HepG2 (cell line): ENCODE data around the gene LTBR. TPM values are rescaled to one million over a fixed set of nuclear protein-coding genes. Genes with fewer than 3 reads are reported as not detected.

ENCODE experiments used
- ATAC-seq: fragments of 200-7000 bp; cut with Tn5 transposase; 3 replicates; pipeline ENCODE4 v1.9.1; 2020; ENCODE audit warnings: mild to moderate bottlenecking, moderate library complexity
- BruUV-seq: library from RNA; stranded (reverse); fragments of 400-500 nt; replicated peaks from 2 replicates; lab custom pipeline; 2021; lab: Mats Ljungman, UMichigan
- CTCF ChIA-PET: fragments of 300-600 bp; formaldehyde crosslinking; extraction: SDS; loops from one replicate; lab custom pipeline; 2021; ENCODE audit warnings: low total read pairs, inconsistent platforms, low intra/inter-chr PET ratio; lab: Yijun Ruan, JAX
- POLR2A ChIA-PET: fragments of 350-600 bp; sonication (Branson Sonifier 250); formaldehyde crosslinking; loops from one replicate; lab custom pipeline; 2020; ENCODE audit warnings: antibody characterized with exemption, inconsistent platforms; lab: Yijun Ruan, JAX
- DNase-seq: peaks from one replicate; pipeline ENCODE4 v3.0.0-alpha.2; 2015; ENCODE audit warnings: low spot score
- FAIRE-seq: peaks from 3 replicates; lab custom pipeline; 2011; peaks lifted over from hg19 to GRCh38; lab: Jason Lieb, UNC
- H2AFZ ChIP-seq: one replicate; pipeline ENCODE4 v1.6.1; 2011; ENCODE audit warnings: low read length, inconsistent platforms
- H3K27ac ChIP-seq: fragments of 300-600 bp; 3 replicates; pipeline ENCODE4 v1.8.0; 2011; ENCODE audit warnings: mixed run types, mild to moderate bottlenecking, mixed read lengths, low read length, inconsistent platforms; ENCODE audit not compliant: insufficient read depth; ENCODE audit errors: extremely low read length
- H3K27me3 ChIP-seq, 2 experiments: fragments of 200-600 bp in 1 of 2; 2 replicates in 1 of 2; 3 replicates in 1 of 2; pipeline versions ENCODE4 v1.6.0 to v1.8.0; 2011; ENCODE audit warnings: low read length in 2 of 2, mild to moderate bottlenecking in 2 of 2, moderate library complexity in 2 of 2, inconsistent platforms in 1 of 2; ENCODE audit not compliant: insufficient read depth in 2 of 2, control insufficient read depth in 1 of 2
- H3K36me3 ChIP-seq, 2 experiments: fragments of 200-600 bp in 1 of 2; replicated peaks in 1 of 2; 2 replicates in 1 of 2; 3 replicates in 1 of 2; pipeline versions ENCODE4 v1.5.1 to v1.8.0; 2011; ENCODE audit warnings: low read length in 2 of 2, inconsistent platforms in 1 of 2; ENCODE audit not compliant: insufficient read depth in 2 of 2, control insufficient read depth in 1 of 2
- H3K4me1 ChIP-seq: 2 replicates; pipeline ENCODE4 v1.5.1; 2012; ENCODE audit warnings: low read length, inconsistent platforms; ENCODE audit not compliant: insufficient read depth
- H3K4me2 ChIP-seq: 2 replicates; pipeline ENCODE4 v1.6.0; 2011; ENCODE audit warnings: low read depth, low read length, inconsistent platforms
- H3K4me3 ChIP-seq, 3 experiments: fragments of 200-600 bp in 1 of 3; sonication (generic), shearing (Covaris generic) in 1 of 3; replicated peaks in 1 of 3; 2 replicates each; pipeline ENCODE4 v1.5.1; 2011 to 2016; ENCODE audit warnings: low read length in 3 of 3, inconsistent platforms in 2 of 3, low read depth in 2 of 3, mild to moderate bottlenecking in 2 of 3, control low read depth in 1 of 3, mixed read lengths in 1 of 3; ENCODE audit not compliant: insufficient read depth in 1 of 3
- H3K79me2 ChIP-seq: one replicate; pipeline ENCODE4 v1.6.1; 2011; ENCODE audit warnings: low read length, inconsistent platforms; ENCODE audit not compliant: insufficient read depth
- H3K9ac ChIP-seq: 2 replicates; pipeline ENCODE4 v1.6.0; 2011; ENCODE audit warnings: mild to moderate bottlenecking, low read depth, low read length, inconsistent platforms; ENCODE audit not compliant: insufficient read depth
- H3K9me3 ChIP-seq: 2 replicates; pipeline ENCODE4 v1.5.1; 2012; ENCODE audit warnings: mild to moderate bottlenecking, low read length
- H4K20me1 ChIP-seq: 2 replicates; pipeline ENCODE4 v1.6.0; 2011; ENCODE audit warnings: inconsistent platforms, mild to moderate bottlenecking, low read length, moderate library complexity; ENCODE audit not compliant: insufficient read depth
- ARHGAP35 ChIP-seq: sonication (generic); formaldehyde crosslinking; IDR thresholded peaks from 2 replicates; pipeline ENCODE4 v1.9.0; 2022; ENCODE audit warnings: mild to moderate bottlenecking, inconsistent platforms, moderate library complexity, missing genetic modification reagents, borderline replicate concordance
- ELK4 ChIP-seq: sonication (generic); formaldehyde crosslinking; IDR thresholded peaks from 2 replicates; pipeline ENCODE4 v1.9.0; 2021; ENCODE audit warnings: missing genetic modification reagents, borderline replicate concordance
- MEIS1 ChIP-seq: sonication (generic); formaldehyde crosslinking; IDR thresholded peaks from 2 replicates; pipeline ENCODE4 v1.9.0; 2021; ENCODE audit warnings: mild to moderate bottlenecking, missing genetic modification reagents, moderate library complexity, borderline replicate concordance
- MIXL1 ChIP-seq: IDR thresholded peaks from 2 replicates; pipeline ENCODE4 v1.6.1; 2016
- POGK ChIP-seq: sonication (generic); formaldehyde crosslinking; conservative IDR thresholded peaks from 2 replicates; pipeline ENCODE4 v1.8.0; 2022; ENCODE audit warnings: mild to moderate bottlenecking, moderate library complexity, missing genetic modification reagents
- SMC3 ChIP-seq: IDR thresholded peaks from 2 replicates; pipeline ENCODE4 v1.6.1; 2011; ENCODE audit warnings: low read length, improper control_type of control experiment
- TRAFD1 ChIP-seq: sonication (generic); formaldehyde crosslinking; IDR thresholded peaks from 2 replicates; pipeline ENCODE4 v1.5.1; 2020; ENCODE audit warnings: missing genetic modification reagents, mild to moderate bottlenecking, borderline replicate concordance
- ZC3H13 ChIP-seq: sonication (generic); formaldehyde crosslinking; IDR thresholded peaks from 2 replicates; pipeline ENCODE4 v1.8.1; 2023; ENCODE audit warnings: mild to moderate bottlenecking, missing genetic modification reagents, moderate library complexity
- ZEB1 ChIP-seq: IDR thresholded peaks from 2 replicates; pipeline ENCODE4 v1.6.1; 2012; ENCODE audit warnings: mild to moderate bottlenecking, low read depth, inconsistent platforms; ENCODE audit not compliant: insufficient replicate concordance
- ZFP90 ChIP-seq: sonication (generic); formaldehyde crosslinking; IDR thresholded peaks from 2 replicates; pipeline ENCODE4 v1.8.0; 2022; ENCODE audit warnings: missing genetic modification reagents, mild to moderate bottlenecking, inconsistent platforms, borderline replicate concordance
- ZNF430 ChIP-seq: sonication (generic); formaldehyde crosslinking; IDR thresholded peaks from 2 replicates; pipeline ENCODE4 v1.9.0; 2021; ENCODE audit warnings: mild to moderate bottlenecking, missing genetic modification reagents
- ZNF558 ChIP-seq: sonication (generic); formaldehyde crosslinking; IDR thresholded peaks from 2 replicates; pipeline ENCODE4 v1.9.0; 2022; ENCODE audit warnings: mild to moderate bottlenecking, missing genetic modification reagents, borderline replicate concordance
- ZNF720 ChIP-seq: sonication (generic); formaldehyde crosslinking; IDR thresholded peaks from 2 replicates; pipeline ENCODE4 v1.4.0; 2020; ENCODE audit warnings: missing genetic modification reagents
- ZSCAN25 ChIP-seq: sonication (generic); formaldehyde crosslinking; IDR thresholded peaks from 2 replicates; pipeline ENCODE4 v1.8.0; 2022; ENCODE audit warnings: mild to moderate bottlenecking, missing genetic modification reagents
- WGBS: methylation state at CpG from one replicate; pipeline ENCODE4 v1.1.6; 2017; ENCODE audit warnings: low lambda C conversion rate; 5-methylcytosine and 5-hydroxymethylcytosine counted together
- in situ Hi-C: cut with HindIII; loops from 2 replicates; pipeline ENCODE4 v1.10.0; 2017; ENCODE audit warnings: low pct_unique_long_range_greater_than_20kb; ENCODE audit not compliant: extremely low pct_ligation_motif_present
- intact Hi-C: fragments of 100-400 bp; cut with micrococcal nuclease; formaldehyde crosslinking; loops from one replicate; pipeline ENCODE4 v1.10.0; 2022; ENCODE audit not compliant: unreplicated experiment
- polyA plus RNA-seq, 8 experiments: library from polyadenylated mRNA; depleted of rRNA in 3 of 8; stranded (reverse) in 7 of 8; unstranded in 1 of 8; fragments of >200 nt; fragmentation: Illumina TruSeq in 4 of 8; extraction: Trizol in 4 of 8; gene quantifications; 2 replicates each; pipeline versions ENCODE4 v1.2.1 to v1.2.3, GENCODE V29; 2011 to 2016; ENCODE audit warnings: low read depth in 4 of 8, missing spikeins in 1 of 8, mixed read lengths in 1 of 8; ENCODE audit not compliant: insufficient read depth in 1 of 8
- total RNA-seq, 5 experiments: library from RNA; depleted of rRNA; stranded (reverse); fragments of >200 nt; fragmentation: Illumina TruSeq; extraction: Trizol; gene quantifications; 2 replicates each; pipeline ENCODE4 v1.2.3, GENCODE V29; 2016; ENCODE audit warnings: low read depth in 1 of 5

The LTBR gene
- total and polyA plus RNA-seq, 2 of the 13 experiments (the other 11 are each of a cell fraction or from before 2014, with no cell fraction given), result 31.4 to 34.8 TPM

- TF ChIP-seq MEIS1 (CRISPR knock-in tag) (no peak), ZNF558 (CRISPR knock-in tag) (no peak)
These were observed 9.2 kb upstream of the LTBR start (continued) for GRCh38 chr12:6374786-6375160.

- H3K27ac ChIP-seq, result peak within 1 kb of the TSS; percentile 16
- H3K27me3 ChIP-seq, result peaks cover 0 to 21% of the 10 kb centered on the region in 2 experiments; a peak in 3 of 5 replicates
- CTCF ChIA-PET, result no interaction called here
- peaks cover 79% of the 10 kb centered on the region for H3K4me1 ChIP-seq
- H3K79me2 ChIP-seq, result no peaks in the 10 kb centered on the region
- H4K20me1 ChIP-seq, result no peaks in the 10 kb centered on the region
- no peaks in the 10 kb centered on the region for H3K9me3 ChIP-seq
- no peak within 1 kb of the TSS for H2AFZ ChIP-seq
- POLR2A ChIA-PET, result interaction anchor here (0.6 to 7.5 kb wide), 12 partner anchors 7 to 159 kb away, joined by 3 to 278 read pairs (median 6); partner anchors contain the start of genes GAPDH, LTBR, TAPBPL and TNFRSF1A
- H3K36me3 ChIP-seq, result no peaks in the 10 kb centered on the region
- intact Hi-C loops, result loop anchor here (2.0 kb wide), 1 partner anchor 39 kb away; no protein-coding TSS in a partner anchor
- peak within 1 kb of the TSS; percentile 98 for H3K4me2 ChIP-seq
- no peak for FAIRE-seq
- WGBS, result 2% methylated on average over 10 of the region's 15 CpGs
- H3K4me3 ChIP-seq, result peak within 1 kb of the TSS; percentile 41 to 73 (median 57)
- in situ Hi-C loops, result no loop called here
- no TSS peak for BruUV-seq
- ATAC-seq, result peak; percentile 1; the same call in 1 of the 3 replicates
- no peak for DNase-seq
- H3K9ac ChIP-seq, result peak within 1 kb of the TSS; percentile 68
- TF ChIP-seq ARHGAP35 (0 out of 2 replicates have a peak, but pooled peaks have one; percentile 24), ZFP90 (CRISPR knock-in tag) (0 out of 2 replicates have a peak, but pooled peaks have one; percentile 10), ZSCAN25 (CRISPR knock-in tag) (0 out of 2 replicates have a peak, but pooled peaks have one; percentile 16), ZNF430 (CRISPR knock-in tag) (0 out of 2 replicates have a peak, but pooled peaks have one; percentile 23), POGK (CRISPR knock-in tag) (no peak), TRAFD1 (no peak), MIXL1 (no peak), SMC3 (no peak), ELK4 (no peak), ZEB1 (peak; percentile 31), ZNF720 (CRISPR knock-in tag) (no peak), ZC3H13 (CRISPR knock-in tag) (0 out of 2 replicates have a peak, but pooled peaks have one; percentile 35)
These were observed 8.5 kb upstream of the LTBR start, which contains the start of gene SCNN1A for GRCh38 chr12:6375269-6376078. TSS of gene SCNN1A (minus strand) at chr12:6375563. CDS start at chr12:6374783, 780 bp downstream.
